ENCODE measurements around the gene PTPRE.

- TF ChIP-seq CTCF (conservative IDR thresholded peaks at IDR 0.05; ENCODE audit: low read length), result no peak
- no peak for TF ChIP-seq EZH2phosphoT487 (IDR thresholded peaks at IDR 0.05; ENCODE audit: borderline replicate concordance)
Measured at GRCh38 chr10:127869329-127869728, 37.6 kb upstream of the PTPRE start.

All from Loucy (cell line).